MM.1S (cell line): ENCODE measurements around the gene LIFR.

Source experiments
- CTCF ChIP-seq: fragments of 300-600 bp; sonication (generic); IDR thresholded peaks from 2 replicates; pipeline ENCODE4 v1.5.1; 2016; ENCODE audit warnings: antibody characterized with exemption, low read length, mixed read lengths
- EZH2 ChIP-seq: fragments of 300-600 bp; sonication (generic); optimal IDR thresholded peaks from 2 replicates; pipeline ENCODE3; 2017; ENCODE audit warnings: low read depth, mild to moderate bottlenecking, antibody characterized with exemption, low read length, mixed read lengths
- EZH2phosphoT487 ChIP-seq: fragments of 300-600 bp; sonication (generic); IDR thresholded peaks from 2 replicates; pipeline ENCODE4 v1.6.1; 2018; ENCODE audit warnings: antibody characterized with exemption, low read length

- TF ChIP-seq CTCF (no peak), EZH2 (no peak), EZH2phosphoT487 (no peak)
These were observed 100.6 kb downstream of the LIFR start for GRCh38 chr5:38455796-38456330.
